Fibroblast of mammary gland (primary cell): Measurements from ENCODE around the gene FGF1.

ENCODE experiments used
- DNase-seq: peaks from one replicate; pipeline ENCODE4 v3.0.0-alpha.2; 2010; ENCODE audit warnings: low read depth
- H3K4me3 ChIP-seq: 2 replicates; pipeline ENCODE4 v1.5.1; 2011; ENCODE audit warnings: low read depth, mild to moderate bottlenecking, low read length, moderate library complexity; ENCODE audit not compliant: control insufficient read depth
- CTCF ChIP-seq: conservative IDR thresholded peaks from 2 replicates; pipeline ENCODE4 v1.5.1; 2011; ENCODE audit warnings: low read depth, low read length, inconsistent platforms; ENCODE audit not compliant: control insufficient read depth, insufficient read depth

The FGF1 gene

GRCh38 chr5:142722146-142722545, 36.3 kb upstream of the FGF1 start:
- H3K4me3 ChIP-seq: no peak overlapping the region
- TF ChIP-seq CTCF: no peak
- peak; percentile 20 for DNase-seq

- no peak overlapping the region for H3K4me3 ChIP-seq
- no peak for DNase-seq
- no peak for TF ChIP-seq CTCF
Measured at GRCh38 chr5:142720641-142721271, 34.9 kb upstream of the FGF1 start.

GRCh38 chr5:142719836-142720370, 34.0 kb upstream of the FGF1 start:
- no peak overlapping the region for H3K4me3 ChIP-seq
- TF ChIP-seq CTCF: no peak
- no peak for DNase-seq

- peak; percentile 79 for TF ChIP-seq CTCF
- no peak overlapping the region for H3K4me3 ChIP-seq
- DNase-seq: peak; percentile 75
Measured at GRCh38 chr5:142717582-142718215, 31.8 kb upstream of the FGF1 start.

GRCh38 chr5:142716963-142717362, 31.1 kb upstream of the FGF1 start:
- no peak overlapping the region for H3K4me3 ChIP-seq
- peak; percentile 63 for TF ChIP-seq CTCF
- DNase-seq: peak; percentile 66

GRCh38 chr5:142715291-142715690, 29.4 kb upstream of the FGF1 start:
- no peak for DNase-seq
- no peak for TF ChIP-seq CTCF

More at GRCh38 chr5:142715291-142715690, 29.4 kb upstream of the FGF1 start:
- H3K4me3 ChIP-seq: no peak overlapping the region
